Esophagus muscularis mucosa (tissue), 3 donors: ENCODE results near the gene CD38.

Experiments
- POLR2A ChIP-seq: fragments of 450-650 bp; IDR thresholded peaks from one replicate; pipeline ENCODE4 v1.6.1; 2017; ENCODE audit warnings: antibody characterized with exemption, moderate library complexity, mild to moderate bottlenecking, low read depth
- TF ChIP-seq, protein P1 (sequence below), 3 experiments: fragments of 200-600 bp in 2 of 3; fragments of 450-650 bp in 1 of 3; sonication (generic) in 2 of 3; IDR thresholded peaks; one replicate each; pipeline ENCODE4 v1.5.1; 2017 to 2019; ENCODE audit warnings: antibody characterized with exemption in 3 of 3, mild to moderate bottlenecking in 2 of 3, moderate library complexity in 1 of 3

GRCh38 chr4:15751153-15751552 is 27.0 kb upstream of the CD38 start:
- TF ChIP-seq, protein P1, sequence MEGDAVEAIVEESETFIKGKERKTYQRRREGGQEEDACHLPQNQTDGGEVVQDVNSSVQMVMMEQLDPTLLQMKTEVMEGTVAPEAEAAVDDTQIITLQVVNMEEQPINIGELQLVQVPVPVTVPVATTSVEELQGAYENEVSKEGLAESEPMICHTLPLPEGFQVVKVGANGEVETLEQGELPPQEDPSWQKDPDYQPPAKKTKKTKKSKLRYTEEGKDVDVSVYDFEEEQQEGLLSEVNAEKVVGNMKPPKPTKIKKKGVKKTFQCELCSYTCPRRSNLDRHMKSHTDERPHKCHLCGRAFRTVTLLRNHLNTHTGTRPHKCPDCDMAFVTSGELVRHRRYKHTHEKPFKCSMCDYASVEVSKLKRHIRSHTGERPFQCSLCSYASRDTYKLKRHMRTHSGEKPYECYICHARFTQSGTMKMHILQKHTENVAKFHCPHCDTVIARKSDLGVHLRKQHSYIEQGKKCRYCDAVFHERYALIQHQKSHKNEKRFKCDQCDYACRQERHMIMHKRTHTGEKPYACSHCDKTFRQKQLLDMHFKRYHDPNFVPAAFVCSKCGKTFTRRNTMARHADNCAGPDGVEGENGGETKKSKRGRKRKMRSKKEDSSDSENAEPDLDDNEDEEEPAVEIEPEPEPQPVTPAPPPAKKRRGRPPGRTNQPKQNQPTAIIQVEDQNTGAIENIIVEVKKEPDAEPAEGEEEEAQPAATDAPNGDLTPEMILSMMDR (IDR thresholded peaks at IDR 0.05) = no peak
- no peak for TF ChIP-seq POLR2A
